ENCODE measurements around the gene RPL19. TPM values are rescaled to one million over a fixed set of nuclear protein-coding genes. Genes with fewer than 3 reads are reported as not detected.
A peak's percentile ranks its signal among the peaks of the same experiment; 100 is the strongest.

The RPL19 gene
- polyA plus RNA-seq, 1 donor from 2014 or later: 3,435 TPM

DNA sequence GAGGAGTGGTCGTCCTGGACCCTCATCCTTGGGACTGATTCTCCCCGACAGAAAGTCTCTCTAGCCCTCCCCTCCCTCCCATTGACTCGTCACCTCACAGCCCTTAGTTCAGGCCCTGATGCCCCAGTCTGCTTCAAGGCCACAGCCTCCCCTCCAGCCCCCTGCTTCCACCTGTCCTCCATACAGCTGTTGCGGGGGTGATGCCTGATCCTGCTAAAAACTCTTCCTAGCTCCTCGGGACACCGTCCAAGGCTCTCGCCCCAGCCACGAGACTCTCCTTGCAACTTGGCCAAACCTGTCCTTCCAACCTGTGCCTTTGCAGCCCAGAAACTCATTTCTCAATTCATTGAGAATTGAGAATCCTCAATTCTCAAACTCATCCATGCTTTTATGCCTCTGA lies 18.8 kb downstream of the RPL19 start:
- H3K27ac Mint-ChIP-seq: peak overlapping the region in 1 of 3 donors; percentile 80
- no peaks in the 10 kb centered on the region for H3K36me3 Mint-ChIP-seq
- peaks cover 20% of the 10 kb centered on the region for H3K27me3 Mint-ChIP-seq
- no peaks in the 10 kb centered on the region for H3K9me3 Mint-ChIP-seq
- H3K4me3 Mint-ChIP-seq: no peak overlapping the region
- peaks cover 0 to 4% (median 3%) of the 10 kb centered on the region in 3 donors for H3K4me1 Mint-ChIP-seq

GRCh38 chr17:39219647-39220154 lies 19.6 kb downstream of the RPL19 start:
- Mint-ChIP-seq H3K36me3 (no peaks in the 10 kb centered on the region), H3K27ac (peak overlapping the region in 1 of 3 donors; percentile 80), H3K27me3 (peaks cover 21% of the 10 kb centered on the region), H3K4me1 (peaks cover 0 to 4% (median 3%) of the 10 kb centered on the region in 3 donors), H3K9me3 (no peaks in the 10 kb centered on the region), H3K4me3 (no peak overlapping the region)

- Mint-ChIP-seq H3K4me3 (no peak overlapping the region), H3K4me1 (peaks cover 5 to 9% (median 5%) of the 10 kb centered on the region in 3 donors), H3K9me3 (peaks cover 0 to 2% (median 0%) of the 10 kb centered on the region in 3 donors), H3K27me3 (peaks cover 23% of the 10 kb centered on the region), H3K27ac (no peak overlapping the region), H3K36me3 (no peaks in the 10 kb centered on the region)
These were observed 21.5 kb downstream of the RPL19 start for GRCh38 chr17:39221572-39221971.

DNA sequence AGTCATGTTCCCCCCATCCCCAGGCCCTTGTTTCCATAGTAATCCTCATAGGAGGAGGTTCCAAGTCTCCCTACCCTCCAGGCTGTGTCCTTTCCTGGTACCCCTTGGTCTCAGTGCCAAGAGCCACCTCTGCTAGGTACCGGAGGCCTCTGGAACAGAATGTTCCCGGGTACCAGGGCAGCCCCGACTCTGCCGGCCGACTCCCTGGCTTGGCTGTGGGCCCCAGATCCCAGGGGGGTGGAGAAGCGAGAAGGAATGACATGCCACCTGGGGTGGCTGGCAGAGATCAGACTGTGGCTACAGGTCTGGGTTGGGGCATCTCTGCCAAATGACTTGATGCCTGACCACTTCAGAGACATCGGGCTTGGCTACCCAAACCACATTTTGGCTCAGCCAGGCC lies 22.1 kb downstream of the RPL19 start:
- Mint-ChIP-seq H3K4me3 (peak overlapping the region in 1 of 4 donors; percentile 17), H3K9me3 (peaks cover 0 to 2% (median 0%) of the 10 kb centered on the region in 3 donors), H3K36me3 (no peaks in the 10 kb centered on the region), H3K4me1 (peaks cover 5 to 9% (median 5%) of the 10 kb centered on the region in 3 donors), H3K27ac (no peak overlapping the region), H3K27me3 (peaks cover 21% of the 10 kb centered on the region)

DNA sequence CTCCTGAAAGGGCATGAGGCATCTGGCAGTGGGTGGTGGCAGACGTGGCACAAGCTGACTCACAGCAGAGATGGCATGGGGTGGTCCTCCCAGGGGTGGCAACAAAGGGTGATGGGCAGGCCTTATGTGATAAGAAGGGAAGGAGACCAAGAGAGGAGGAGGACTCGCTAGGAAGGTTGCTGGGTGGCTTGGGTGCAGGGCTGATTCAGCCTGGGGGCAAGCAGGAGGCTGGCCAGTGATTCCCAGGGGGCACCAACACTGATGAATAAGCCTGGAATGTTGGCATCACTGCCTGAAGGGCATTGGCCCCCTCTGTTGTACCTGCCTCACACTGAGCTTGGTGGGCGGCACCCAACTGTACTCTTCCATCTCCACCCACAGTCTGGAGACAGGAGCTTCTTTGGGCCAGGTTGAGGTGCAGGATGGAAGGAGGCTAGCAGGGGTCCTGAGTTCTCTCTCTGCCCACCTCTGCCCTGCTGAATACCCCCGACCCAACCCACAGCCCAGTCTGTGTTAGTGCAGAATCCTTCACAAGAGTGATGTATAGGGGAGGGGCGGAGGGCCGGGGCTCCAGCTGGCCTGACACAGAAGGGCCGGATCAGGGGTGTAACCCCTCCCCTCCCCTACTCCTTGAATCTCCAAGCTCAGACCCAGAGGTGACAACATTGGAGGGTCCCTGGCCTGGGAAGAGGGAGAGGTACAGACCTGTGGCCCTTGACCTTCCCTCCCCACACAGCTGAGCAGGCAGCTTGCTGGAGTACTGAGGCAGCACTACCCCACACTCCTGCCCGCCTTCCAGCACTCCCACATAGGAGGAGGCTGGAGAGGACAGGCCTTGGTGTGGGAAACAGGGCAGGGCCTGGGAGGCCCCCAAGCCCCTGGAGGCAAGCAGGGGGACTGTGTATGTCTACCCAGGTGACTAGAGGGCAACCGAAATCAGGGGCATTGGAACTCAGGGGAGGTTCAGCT lies 23.1 kb downstream of the RPL19 start:
- Mint-ChIP-seq H3K36me3 (no peaks in the 10 kb centered on the region), H3K4me3 (peak overlapping the region in 2 of 4 donors; percentile 28 to 54), H3K9me3 (peaks cover 0 to 2% (median 0%) of the 10 kb centered on the region in 3 donors), H3K27ac (peak overlapping the region in 1 of 3 donors; percentile 25), H3K4me1 (peaks cover 5 to 9% (median 5%) of the 10 kb centered on the region in 3 donors), H3K27me3 (peaks cover 29% of the 10 kb centered on the region)

DNA sequence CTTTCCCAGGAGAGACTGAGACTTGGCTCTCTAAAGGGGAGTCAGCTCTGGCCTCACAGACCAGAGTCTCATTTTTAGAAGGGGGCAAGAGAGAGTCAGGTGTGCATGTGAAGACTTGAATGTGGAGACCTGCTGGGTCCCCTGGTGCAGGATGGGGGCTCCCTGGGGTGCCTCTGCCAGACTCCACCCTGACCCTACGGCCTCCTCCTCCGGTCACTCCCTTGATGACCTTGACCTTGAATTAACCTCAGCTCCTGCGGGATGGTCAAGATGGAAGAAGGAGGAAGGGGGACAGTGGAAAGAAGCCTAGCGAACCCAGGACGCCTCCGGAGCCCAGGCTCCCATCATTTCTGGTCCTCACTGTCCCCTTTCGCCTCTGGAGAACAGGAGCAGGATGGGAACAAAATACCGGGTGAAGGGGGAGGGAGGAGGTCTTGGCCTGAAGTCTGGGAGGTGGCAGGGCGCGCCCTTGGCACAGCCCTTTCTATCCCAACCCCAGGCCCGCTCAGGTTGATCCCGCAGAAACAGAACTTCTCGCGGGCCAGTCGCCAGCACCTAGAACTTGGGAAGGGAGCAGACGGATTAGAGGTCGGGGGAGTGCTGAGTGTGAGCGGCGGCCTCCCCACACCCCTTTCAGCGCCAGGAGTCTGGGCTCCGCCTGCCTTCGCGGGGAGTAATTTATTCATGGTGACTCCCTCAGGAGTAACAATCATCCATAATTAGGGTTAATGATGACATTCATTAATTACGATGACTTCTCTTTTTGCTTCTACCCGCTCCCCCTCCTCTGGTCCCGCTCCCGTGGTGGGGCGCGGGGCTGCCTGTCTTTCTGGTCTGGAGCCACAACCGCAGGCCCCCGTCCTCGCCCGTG lies 24.1 kb downstream of the RPL19 start:
- Mint-ChIP-seq H3K36me3 (no peaks in the 10 kb centered on the region), H3K27me3 (peaks cover 31% of the 10 kb centered on the region), H3K4me1 (peaks cover 4 to 6% (median 5%) of the 10 kb centered on the region in 3 donors), H3K9me3 (peaks cover 0 to 2% (median 0%) of the 10 kb centered on the region in 3 donors), H3K4me3 (peak overlapping the region in 2 of 4 donors; percentile 54 to 71), H3K27ac (peak overlapping the region in 1 of 3 donors; percentile 25)

GRCh38 chr17:39224778-39225307 lies 24.8 kb downstream of the RPL19 start:
- peaks cover 5 to 9% (median 6%) of the 10 kb centered on the region in 3 donors for H3K4me1 Mint-ChIP-seq
- H3K9me3 Mint-ChIP-seq: peaks cover 0 to 2% (median 0%) of the 10 kb centered on the region in 3 donors
- H3K4me3 Mint-ChIP-seq: peak overlapping the region; percentile 54 to 92 (median 69)
- peaks cover 36% of the 10 kb centered on the region for H3K27me3 Mint-ChIP-seq
- no peaks in the 10 kb centered on the region for H3K36me3 Mint-ChIP-seq
- no peak overlapping the region for H3K27ac Mint-ChIP-seq

- H3K36me3 Mint-ChIP-seq: no peaks in the 10 kb centered on the region
- peak within 1 kb of the TSS; percentile 74 to 92 (median 78) for H3K4me3 Mint-ChIP-seq
- peaks cover 0 to 2% (median 0%) of the 10 kb centered on the region in 3 donors for H3K9me3 Mint-ChIP-seq
- H3K27ac Mint-ChIP-seq: peak within 1 kb of the TSS in 1 of 3 donors; percentile 39
- H3K27me3 Mint-ChIP-seq: peaks cover 37% of the 10 kb centered on the region
- H3K4me1 Mint-ChIP-seq: peaks cover 5 to 10% (median 6%) of the 10 kb centered on the region in 3 donors
These were observed 25.4 kb downstream of the RPL19 start, which contains the start of gene STAC2 for GRCh38 chr17:39225308-39225958. TSS of gene STAC2 (minus strand) at chr17:39225945. CDS start at chr17:39225502, 443 bp downstream.

- peak overlapping the region in 1 of 3 donors; percentile 39 for H3K27ac Mint-ChIP-seq
- peaks cover 39% of the 10 kb centered on the region for H3K27me3 Mint-ChIP-seq
- no peaks in the 10 kb centered on the region for H3K36me3 Mint-ChIP-seq
- peaks cover 5 to 10% (median 6%) of the 10 kb centered on the region in 3 donors for H3K4me1 Mint-ChIP-seq
- peak overlapping the region; percentile 68 to 92 (median 78) for H3K4me3 Mint-ChIP-seq
- peaks cover 0 to 2% (median 0%) of the 10 kb centered on the region in 3 donors for H3K9me3 Mint-ChIP-seq
These were observed 26.0 kb downstream of the RPL19 start for GRCh38 chr17:39225959-39226683.

- peak overlapping the region in 1 of 3 donors; percentile 44 for H3K27ac Mint-ChIP-seq
- H3K4me3 Mint-ChIP-seq: peak overlapping the region in 1 of 4 donors; percentile 17
- H3K27me3 Mint-ChIP-seq: peaks cover 48% of the 10 kb centered on the region
- H3K4me1 Mint-ChIP-seq: peaks cover 10 to 16% (median 13%) of the 10 kb centered on the region in 3 donors
- H3K9me3 Mint-ChIP-seq: peaks cover 0 to 2% (median 0%) of the 10 kb centered on the region in 3 donors
- no peaks in the 10 kb centered on the region for H3K36me3 Mint-ChIP-seq
These were observed 27.4 kb downstream of the RPL19 start for GRCh38 chr17:39227364-39227919.

DNA sequence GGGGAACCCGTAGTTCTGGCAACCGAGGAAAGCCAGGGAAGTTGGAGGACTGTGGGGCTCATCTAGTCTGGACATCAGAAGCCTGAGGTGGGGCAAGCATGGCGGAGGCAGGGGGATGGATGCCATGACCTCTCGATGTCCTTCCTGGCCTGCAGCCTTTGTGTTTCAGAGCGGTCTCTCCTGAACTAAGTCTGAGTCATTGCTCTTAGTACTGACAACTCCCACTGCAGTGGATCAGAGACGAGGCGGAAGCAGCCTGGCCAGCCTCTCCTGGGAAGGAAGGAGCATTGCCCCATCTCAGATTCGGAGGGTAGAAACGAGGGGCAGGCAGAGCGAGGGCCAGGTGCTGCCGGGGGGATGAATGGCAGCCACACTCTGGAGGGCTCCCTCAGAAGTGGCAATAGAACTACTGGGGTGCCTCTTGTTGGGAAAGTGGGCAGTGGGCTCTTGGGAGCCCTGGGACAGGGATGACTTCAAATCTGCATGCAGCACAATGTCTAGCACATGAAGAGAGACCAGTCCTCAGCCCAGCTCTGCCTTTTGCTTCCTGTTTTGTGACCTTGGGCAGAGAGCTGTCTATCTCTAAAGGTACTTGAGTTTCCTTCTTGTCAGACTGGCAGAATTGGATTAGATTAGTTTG lies 29.3 kb downstream of the RPL19 start:
- H3K4me1 Mint-ChIP-seq: peaks cover 8 to 16% (median 13%) of the 10 kb centered on the region in 3 donors
- no peak overlapping the region for H3K27ac Mint-ChIP-seq

GRCh38 chr17:39230361-39230760 lies 30.3 kb downstream of the RPL19 start:
- H3K4me1 Mint-ChIP-seq: peaks cover 8 to 16% (median 13%) of the 10 kb centered on the region in 3 donors
- H3K9me3 Mint-ChIP-seq: peaks cover 0 to 2% (median 0%) of the 10 kb centered on the region in 3 donors
- no peak overlapping the region for H3K4me3 Mint-ChIP-seq
- no peak overlapping the region for H3K27ac Mint-ChIP-seq
- H3K27me3 Mint-ChIP-seq: peaks cover 42% of the 10 kb centered on the region
- H3K36me3 Mint-ChIP-seq: no peaks in the 10 kb centered on the region

More for the DNA sequence above, 29.3 kb downstream of the RPL19 start:
- Mint-ChIP-seq H3K27me3 (peaks cover 44% of the 10 kb centered on the region), H3K9me3 (peaks cover 0 to 2% (median 0%) of the 10 kb centered on the region in 3 donors), H3K4me3 (no peak overlapping the region), H3K36me3 (no peaks in the 10 kb centered on the region)

Data from IgD-negative memory B cell (primary cell).